Vagina (tissue), 2 donors: Measurements from ENCODE around the gene TNNT3. TPM values are rescaled to one million over a fixed set of nuclear protein-coding genes. Genes with fewer than 3 reads are reported as not detected.

Experiments used
- DNase-seq, 2 donors: peaks; one replicate each; pipeline ENCODE4 v3.0.0-alpha.2; 2017; ENCODE audit errors: extremely low spot score in 2 of 2
- H3K27ac ChIP-seq: fragments of 200-600 bp; sonication (generic); one replicate; pipeline ENCODE4 v1.5.1; 2019
- H3K27me3 ChIP-seq: fragments of 200-600 bp; sonication (generic); one replicate; pipeline ENCODE4 v1.5.1; 2019
- H3K36me3 ChIP-seq, 2 donors: fragments of 200-600 bp; sonication (generic); one replicate each; pipeline ENCODE4 v1.5.1; 2017 to 2019
- H3K4me1 ChIP-seq: fragments of 200-600 bp; sonication (generic); one replicate; pipeline ENCODE4 v1.5.1; 2019
- H3K4me3 ChIP-seq, 2 donors: fragments of 200-600 bp; sonication (generic); 1 replicate in 1 of 2; 2 replicates in 1 of 2; pipeline ENCODE4 v1.5.1; 2016 to 2019
- H3K9me3 ChIP-seq: fragments of 200-600 bp; sonication (generic); one replicate; pipeline ENCODE4 v1.5.1; 2019
- POLR2AphosphoS5 ChIP-seq, 2 donors: sonication (generic); formaldehyde crosslinking; IDR thresholded peaks; one replicate each; pipeline ENCODE4 v1.9.0; 2017; ENCODE audit warnings: antibody characterized with exemption in 2 of 2, mild to moderate bottlenecking in 2 of 2, low read depth in 1 of 2; ENCODE audit not compliant: insufficient read depth in 1 of 2
- intact Hi-C: fragments of 100-400 bp; cut with DNase I; formaldehyde crosslinking; loops from one replicate; pipeline ENCODE4 v1.15.1; 2023
- microRNA-seq: library from miRNA; unstranded; fragments of <30 nt; microRNA quantifications from one replicate; pipeline ENCODE4, GENCODE V29; 2017; ENCODE audit warnings: borderline number of aligned reads, borderline replicate concordance
- total RNA-seq: library from RNA; depleted of rRNA; stranded (reverse); fragments of >200 nt; gene quantifications from one replicate; pipeline ENCODE4 v1.2.3, GENCODE V29; 2016

The TNNT3 gene
- total RNA-seq, 1 donor from 2014 or later, result 20.4 TPM

- TF ChIP-seq POLR2AphosphoS5 (IDR thresholded peaks at IDR 0.05; ENCODE audit: insufficient read depth in 1 of 2, low read depth in 1 of 2), result no peak
- no peaks in the 10 kb centered on the region for H3K9me3 ChIP-seq
- no peak for DNase-seq
- H3K36me3 ChIP-seq, result no peaks in the 10 kb centered on the region
- no peak overlapping the region for H3K27ac ChIP-seq
- no peaks in the 10 kb centered on the region for H3K4me1 ChIP-seq
- H3K27me3 ChIP-seq, result no peaks in the 10 kb centered on the region
- no peak overlapping the region for H3K4me3 ChIP-seq
- intact Hi-C loops, result no loop called here
Measured at GRCh38 chr11:1988174-1988573, 68.7 kb downstream of the TNNT3 start.

Small RNA genes lying within 50 kb of the gene (microRNA-seq; reads per million reads assigned to microRNA genes)
- not detected for gene MIR7847

Other genes starting within 250 kb of the TNNT3 start
- gene KRTAP5-6, start 222.5 kb upstream of the TNNT3 start, total RNA-seq, result not detected
- 4.9 TPM for gene IFITM10, start 169.1 kb upstream of the TNNT3 start, total RNA-seq
- gene CTSD, start 155.8 kb upstream of the TNNT3 start, total RNA-seq, result 508 TPM
- gene SYT8, start 84.7 kb upstream of the TNNT3 start, total RNA-seq, result 1.2 TPM
- gene TNNI2, start 80.7 kb upstream of the TNNT3 start, total RNA-seq, result not detected
- gene LSP1, start 66.6 kb upstream of the TNNT3 start, total RNA-seq, result 32.7 TPM
- not detected for gene PRR33, start 27.8 kb upstream of the TNNT3 start, total RNA-seq
- gene MRPL23, start 27.6 kb downstream of the TNNT3 start, total RNA-seq, result 148 TPM
- 252 TPM for gene H19, start 78.1 kb downstream of the TNNT3 start, total RNA-seq
- 56.5 TPM for gene IGF2, start 219.7 kb downstream of the TNNT3 start, total RNA-seq
- gene INS, start 241.5 kb downstream of the TNNT3 start, total RNA-seq, result not detected